Stromal cell of bone marrow (primary cell): ENCODE data around the gene TNP1.
A peak's percentile ranks its signal among the peaks of the same experiment; 100 is the strongest.

Experiments
- DNase-seq: peaks from one replicate; pipeline ENCODE4 v3.0.0-alpha.2; 2012; ENCODE audit warnings: low read depth

The TNP1 gene

DNA sequence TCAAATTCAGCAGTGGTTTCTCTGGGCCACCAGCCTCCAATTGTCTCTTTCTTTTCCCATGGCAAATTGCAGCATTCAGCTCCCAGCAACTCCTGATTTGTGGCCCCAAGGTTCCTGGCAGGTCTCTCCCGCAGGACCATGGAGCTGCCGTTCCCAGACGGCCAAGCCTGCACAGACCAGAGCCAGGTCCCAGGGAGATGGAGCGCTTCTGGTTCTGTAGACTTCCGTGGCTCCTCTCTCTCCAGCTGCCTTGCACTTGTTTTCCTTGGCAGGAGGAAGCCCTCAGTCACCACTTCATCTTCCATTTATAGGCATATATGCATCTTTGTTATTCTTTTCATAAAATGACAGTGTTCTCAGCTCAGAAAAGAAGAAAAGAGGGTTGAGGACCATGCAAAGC lies 21.7 kb downstream of the TNP1 start:
- DNase-seq = peak; percentile 62

DNA sequence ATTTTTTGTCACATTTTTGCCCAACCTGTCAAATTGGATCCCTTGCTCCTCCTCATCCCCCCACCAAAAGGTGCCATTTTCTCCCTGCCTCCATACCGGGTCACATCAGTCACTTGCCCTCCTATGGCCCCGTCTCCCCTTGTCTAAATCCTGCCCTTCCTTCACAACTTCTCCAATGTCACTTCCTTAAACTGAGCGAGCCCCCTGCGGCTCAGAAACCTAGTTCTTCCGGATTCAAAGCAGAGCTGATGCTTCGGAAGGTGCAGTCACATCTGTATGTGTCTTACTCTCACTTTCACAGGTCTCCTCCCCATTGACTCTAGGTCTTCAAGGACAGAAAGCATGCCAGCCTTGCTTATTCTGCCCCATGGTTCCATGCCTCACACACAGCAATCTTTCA lies 22.1 kb downstream of the TNP1 start:
- DNase-seq = no peak

DNA sequence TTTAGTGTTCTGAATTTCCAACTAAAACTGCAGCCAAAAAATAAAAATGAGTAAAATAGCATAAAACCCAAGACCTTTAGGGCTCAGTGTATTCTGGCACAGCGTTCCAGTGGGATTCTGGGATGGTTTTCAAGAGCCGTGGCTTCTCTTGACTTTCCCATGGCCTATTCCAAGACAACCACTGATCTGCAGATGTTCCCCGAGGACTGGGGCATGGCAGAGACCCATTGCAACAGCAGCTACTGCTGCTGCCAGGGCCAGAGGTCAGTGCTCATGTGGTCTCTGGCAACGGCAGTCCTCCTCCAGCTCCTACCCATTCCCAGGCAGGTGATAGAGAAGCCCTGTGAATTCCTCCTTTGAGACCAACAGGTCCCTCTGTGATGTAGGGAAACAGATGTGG lies 26.8 kb downstream of the TNP1 start:
- DNase-seq = no peak

DNA sequence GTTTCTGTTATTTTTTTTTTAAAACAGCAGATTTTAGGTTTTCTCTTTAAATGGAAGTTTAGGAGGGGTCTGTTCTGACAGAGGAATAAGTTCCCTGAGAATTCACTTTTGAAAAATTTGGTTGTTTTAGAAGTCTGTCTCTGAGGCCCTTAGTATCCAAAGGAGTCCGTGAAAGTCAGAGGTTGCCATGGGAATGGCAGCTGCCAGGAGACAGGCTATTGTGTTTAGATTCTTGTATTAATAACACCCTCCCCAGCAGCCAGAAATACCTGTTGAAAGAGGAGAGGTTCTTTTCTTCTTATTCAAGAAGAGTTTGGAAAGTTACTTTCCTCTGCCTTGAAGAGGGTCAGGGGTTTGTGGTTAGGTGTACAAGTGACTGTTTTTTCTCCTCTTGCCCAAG lies 29.5 kb downstream of the TNP1 start:
- no peak for DNase-seq

DNA sequence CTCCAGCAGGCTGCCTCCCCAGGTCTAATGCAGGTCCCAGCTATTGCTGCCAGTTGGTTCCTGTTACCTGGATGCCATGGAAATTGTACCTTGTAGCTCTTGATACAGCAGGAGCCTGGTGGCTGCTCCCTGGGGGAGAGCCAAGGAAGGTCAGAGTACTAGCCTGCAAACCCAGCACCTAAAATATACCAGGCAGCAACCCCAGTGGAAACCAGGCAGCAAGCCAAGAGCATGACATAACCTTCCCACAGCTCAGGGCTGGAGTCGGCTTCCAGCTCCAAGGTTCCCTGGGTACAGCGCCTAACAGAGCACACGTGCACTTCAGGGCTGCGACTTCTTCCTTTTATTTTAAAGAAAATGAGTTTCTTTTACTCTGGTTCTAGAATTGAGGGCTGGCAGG lies 30.3 kb downstream of the TNP1 start:
- DNase-seq = peak; percentile 61

DNA sequence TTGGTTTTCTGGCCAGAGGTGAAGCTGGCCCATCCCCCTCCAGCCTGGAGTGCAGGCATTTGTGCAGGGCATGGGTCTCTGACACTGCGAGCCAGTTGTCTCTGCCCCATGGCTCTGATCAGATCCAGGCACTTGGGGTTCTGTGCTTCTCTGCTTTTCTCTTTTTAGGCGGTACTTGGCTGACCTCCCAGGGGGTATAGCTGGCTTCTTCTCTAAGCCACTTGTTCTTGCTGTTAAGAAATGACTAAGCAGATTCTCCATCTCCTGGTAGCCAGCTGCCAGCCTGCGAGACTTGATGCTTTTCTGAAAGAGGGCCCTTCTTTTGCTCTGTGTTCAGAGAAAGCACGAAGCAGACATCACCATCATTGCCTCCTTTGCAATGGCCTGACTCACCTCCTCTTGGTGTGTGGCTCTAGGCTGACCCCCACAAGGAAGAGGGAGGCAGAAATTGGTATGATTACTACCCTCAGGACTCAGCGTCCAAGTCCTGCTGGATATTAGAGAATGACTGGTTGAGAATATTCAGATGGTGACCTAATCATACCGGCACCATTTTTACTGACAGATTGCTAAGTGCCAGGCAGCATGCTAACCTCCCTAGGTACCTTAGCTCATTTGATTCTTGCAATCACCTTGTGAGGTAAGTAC lies 32.7 kb downstream of the TNP1 start:
- no peak for DNase-seq

DNA sequence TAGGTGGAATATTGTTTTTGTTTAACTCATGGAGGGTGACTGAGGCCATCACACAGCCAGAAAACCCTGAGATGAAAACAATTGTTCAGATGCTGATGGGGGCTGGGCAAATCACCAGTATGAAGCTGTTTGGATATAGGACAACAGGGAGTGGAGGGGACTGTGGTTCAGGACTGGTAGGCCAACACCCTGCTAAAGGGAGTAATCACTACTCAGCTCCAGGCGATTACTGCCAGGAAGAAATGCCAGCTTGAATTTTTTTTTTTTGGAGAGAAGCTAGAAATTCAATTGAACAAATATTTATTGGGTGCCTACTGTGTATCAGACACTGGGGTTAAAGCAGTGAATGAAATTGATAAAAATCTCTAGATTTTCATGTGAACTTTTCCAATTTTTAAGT lies 37.4 kb downstream of the TNP1 start:
- DNase-seq = no peak

DNA sequence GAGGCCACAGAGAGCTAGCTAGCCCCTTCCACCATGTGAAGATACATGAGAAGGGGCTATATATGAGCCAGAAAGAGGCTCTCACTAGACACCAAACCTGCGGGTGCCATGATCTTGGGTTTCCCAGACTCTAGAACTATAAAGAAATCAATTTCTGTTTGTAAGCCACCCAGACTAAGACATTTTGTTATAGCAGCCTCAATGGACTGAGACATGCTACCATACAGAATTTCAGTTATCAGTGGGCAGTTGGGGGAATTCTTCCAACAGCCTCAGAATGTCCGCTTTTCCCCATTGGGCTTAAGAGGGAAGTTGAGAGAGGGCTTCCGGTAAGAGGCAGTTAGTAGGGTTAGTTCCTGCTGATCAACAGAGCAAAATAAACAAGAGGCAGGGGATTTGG lies 39.2 kb downstream of the TNP1 start:
- DNase-seq = no peak

DNA sequence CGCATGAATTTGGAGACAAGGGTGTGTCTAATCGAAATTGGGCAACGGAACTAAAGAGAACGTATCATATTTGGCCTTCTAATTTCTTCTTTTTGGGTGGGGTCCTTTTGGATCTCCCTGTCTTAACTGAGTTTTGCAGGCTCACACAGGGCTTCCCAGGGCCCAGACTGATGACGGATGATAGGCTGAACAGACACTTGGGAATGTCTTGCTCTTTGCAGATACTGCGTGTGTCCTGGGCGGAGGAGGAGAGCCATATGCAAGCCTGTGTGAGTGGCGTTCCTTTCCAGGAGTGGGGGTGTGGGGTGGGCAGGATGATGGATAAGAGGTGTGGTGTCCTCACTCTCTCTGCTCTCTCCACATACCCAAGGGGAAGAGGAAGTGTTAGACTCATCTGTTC lies 40.1 kb downstream of the TNP1 start:
- DNase-seq = no peak

DNA sequence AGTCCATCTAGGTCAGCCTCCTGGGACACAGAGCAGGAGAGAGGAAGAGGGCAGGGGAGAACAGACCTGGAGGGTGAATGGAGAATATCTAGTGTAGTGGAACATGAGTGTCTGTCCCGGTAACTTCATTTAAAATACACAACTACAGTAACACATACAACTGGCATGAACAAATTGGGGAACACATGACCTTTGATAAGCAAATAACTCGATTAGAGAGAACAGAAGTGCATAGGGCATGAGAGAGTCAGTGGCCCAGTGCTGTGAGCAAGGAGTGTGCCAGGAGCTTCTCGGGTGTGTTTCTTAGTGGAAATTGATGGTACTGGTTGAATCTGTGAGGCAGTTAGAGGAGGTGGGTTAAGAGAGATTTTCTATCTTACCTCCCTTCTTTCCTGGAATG lies 40.8 kb downstream of the TNP1 start:
- no peak for DNase-seq

DNA sequence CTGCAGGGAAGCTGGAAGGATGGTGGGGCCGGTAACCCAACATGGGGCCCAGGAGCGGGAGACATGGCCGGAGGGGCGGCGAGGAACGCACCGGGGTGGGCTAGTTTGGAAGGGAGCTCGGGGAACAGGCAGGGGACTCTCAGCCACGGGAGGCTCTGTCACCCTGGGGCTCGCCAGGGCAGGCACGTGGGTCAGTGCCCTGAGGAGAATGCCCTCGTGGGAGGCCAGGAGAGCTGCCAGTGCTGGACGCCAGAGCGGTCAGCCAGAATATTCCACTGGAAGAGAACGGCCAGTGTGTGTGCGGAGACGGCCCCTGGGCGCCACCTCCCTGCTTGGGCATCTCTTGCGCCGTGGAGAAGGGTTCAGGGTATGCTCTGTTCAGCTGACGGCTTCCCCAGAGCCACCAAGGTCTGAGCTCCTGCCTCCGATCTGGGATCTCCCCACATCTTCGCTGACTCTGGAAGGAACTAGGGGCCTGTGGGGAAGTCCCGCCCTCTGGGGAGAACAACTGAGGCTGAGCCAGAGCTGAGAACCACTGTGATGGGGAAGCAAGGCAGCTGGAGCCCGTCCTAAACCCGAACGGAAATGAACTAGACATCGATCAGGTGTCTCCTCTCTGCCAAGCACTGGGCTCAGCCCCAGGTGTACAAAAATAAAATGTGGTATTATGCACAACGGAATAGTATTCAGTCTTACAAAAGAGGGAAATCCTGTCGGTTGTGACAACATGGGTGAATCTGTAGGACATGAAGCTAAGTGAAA lies 49.3 kb downstream of the TNP1 start:
- no peak for DNase-seq
